NCI-H2171 treated with DMSO at 0.1 percent for 48 hours (cell line): ENCODE results near the gene VDR.

ENCODE experiments used
- DNase-seq: peaks from one replicate; lab custom pipeline; 2025; lab: John Stamatoyannopoulos, UW

The VDR gene

GRCh38 chr12:47930634-47931033 lies 25.8 kb upstream of the VDR start:
- no peak for DNase-seq

GRCh38 chr12:47927346-47927745 lies 22.6 kb upstream of the VDR start:
- no peak for DNase-seq

GRCh38 chr12:47921907-47922306 lies 17.1 kb upstream of the VDR start:
- no peak for DNase-seq

GRCh38 chr12:47920913-47921312 lies 16.1 kb upstream of the VDR start:
- DNase-seq = no peak

- DNase-seq = no peak
These were observed 8.3 kb upstream of the VDR start for GRCh38 chr12:47913081-47913480.

GRCh38 chr12:47912556-47912955 lies 7.8 kb upstream of the VDR start:
- DNase-seq = no peak

GRCh38 chr12:47910981-47911380 lies 6.2 kb upstream of the VDR start:
- no peak for DNase-seq

GRCh38 chr12:47910486-47910885 lies 5.7 kb upstream of the VDR start:
- DNase-seq = no peak

- DNase-seq = no peak
These were observed 5.2 kb upstream of the VDR start for GRCh38 chr12:47909839-47910465.

- DNase-seq = no peak
These were observed 3.9 kb upstream of the VDR start for GRCh38 chr12:47908738-47909137.

- no peak for DNase-seq
These were observed 3.2 kb upstream of the VDR start for GRCh38 chr12:47907851-47908454.

GRCh38 chr12:47903927-47904712 lies 674 bp downstream of the VDR start:
- DNase-seq = no peak

GRCh38 chr12:47903151-47903611 lies 1.6 kb downstream of the VDR start:
- no peak for DNase-seq

- no peak for DNase-seq
These were observed 2.6 kb downstream of the VDR start for GRCh38 chr12:47902131-47902639.

GRCh38 chr12:47901718-47902093 lies 3.1 kb downstream of the VDR start:
- no peak for DNase-seq

- no peak for DNase-seq
These were observed 3.6 kb downstream of the VDR start for GRCh38 chr12:47901063-47901717.

- no peak for DNase-seq
These were observed 4.4 kb downstream of the VDR start for GRCh38 chr12:47900131-47901062.

- DNase-seq = no peak
These were observed 5.3 kb downstream of the VDR start for GRCh38 chr12:47899466-47899865.

GRCh38 chr12:47896633-47897032 lies 8.2 kb downstream of the VDR start:
- no peak for DNase-seq

GRCh38 chr12:47896022-47896421 lies 8.8 kb downstream of the VDR start:
- no peak for DNase-seq

GRCh38 chr12:47894652-47895051 lies 10.1 kb downstream of the VDR start:
- DNase-seq = no peak
